ENCODE data around the gene TMC6. TPM values are rescaled to one million over a fixed set of nuclear protein-coding genes. Genes with fewer than 3 reads are reported as not detected.
A peak's percentile ranks its signal among the peaks of the same experiment; 100 is the strongest.

The TMC6 gene
- total RNA-seq, 2 donors from 2014 or later = 21.0 to 32.3 TPM

GRCh38 chr17:78114831-78115723 lies 13.5 kb downstream of the TMC6 start:
- Histone ChIP-seq H3K36me3 (replicated peaks in 1 of 2; ENCODE audit: insufficient read depth in 1 of 2, low read depth in 2 of 2) (peaks cover 0 to 2% of the 10 kb centered on the region in 2 donors), H3K4me1 (peaks cover 20% of the 10 kb centered on the region), H3K9me3 (no peaks in the 10 kb centered on the region), H3K27me3 (no peaks in the 10 kb centered on the region), H3K4me3 (no peak overlapping the region), H3K27ac (no peak overlapping the region)
- intact Hi-C loops (cut with DNase I) = loop anchor here (5.0 to 10.0 kb wide), 3 partner anchors 50 to 310 kb away; partner anchors contain the start of gene SYNGR2
- ATAC-seq (no peak), DNase-seq (no peak)
- WGBS, 2 donors = 63 to 74% methylated on average over 14 to 23 of the region's 28 CpGs
- TF ChIP-seq POLR2A (IDR thresholded peaks at IDR 0.05) (no peak), CTCF (IDR thresholded peaks at IDR 0.05) (no peak)

GRCh38 chr17:78113804-78114785 lies 14.5 kb downstream of the TMC6 start:
- H3K4me3 ChIP-seq = no peak overlapping the region
- peaks cover 0 to 2% of the 10 kb centered on the region in 2 donors for H3K36me3 ChIP-seq (replicated peaks in 1 of 2; ENCODE audit: insufficient read depth in 1 of 2, low read depth in 2 of 2)
- ATAC-seq (no peak), DNase-seq (no peak)
- no peaks in the 10 kb centered on the region for H3K27me3 ChIP-seq
- intact Hi-C loops (cut with DNase I) = loop anchor here (5.0 to 10.0 kb wide), 3 partner anchors 51 to 311 kb away; partner anchors contain the start of gene SYNGR2
- TF ChIP-seq CTCF (IDR thresholded peaks at IDR 0.05) (no peak), POLR2A (IDR thresholded peaks at IDR 0.05) (no peak)
- 77 to 84% methylated on average over 22 to 25 of the region's 25 CpGs for WGBS, 2 donors
- no peaks in the 10 kb centered on the region for H3K9me3 ChIP-seq
- peaks cover 20% of the 10 kb centered on the region for H3K4me1 ChIP-seq
- no peak overlapping the region for H3K27ac ChIP-seq

GRCh38 chr17:78112518-78113471 lies 15.8 kb downstream of the TMC6 start:
- Histone ChIP-seq H3K27me3 (no peaks in the 10 kb centered on the region), H3K27ac (no peak overlapping the region), H3K36me3 (replicated peaks in 1 of 2; ENCODE audit: insufficient read depth in 1 of 2, low read depth in 2 of 2) (peaks cover 0 to 2% of the 10 kb centered on the region in 2 donors), H3K9me3 (no peaks in the 10 kb centered on the region), H3K4me3 (no peak overlapping the region), H3K4me1 (peaks cover 18% of the 10 kb centered on the region)
- whole genome bisulfite sequencing, 2 donors = 47 to 78% methylated on average over 11 to 33 of the region's 33 CpGs
- peak; percentile 75 to 86 (median 82) for DNase-seq
- peak; percentile 77 for ATAC-seq
- intact Hi-C loops (cut with DNase I) = loop anchor here (5.0 to 10.0 kb wide), 3 partner anchors 52 to 312 kb away; partner anchors contain the start of gene SYNGR2
- TF ChIP-seq CTCF (IDR thresholded peaks at IDR 0.05) = peak; percentile 93 to 100 (median 96)
- no peak for TF ChIP-seq POLR2A (IDR thresholded peaks at IDR 0.05)
